Fibroblast of skin of right biceps (primary cell): Measurements from ENCODE around the gene DHX30.

ENCODE experiments used
- DNase-seq: peaks from one replicate; pipeline ENCODE4 v3.0.0-alpha.2; 2013

DHX30 gene

DNA sequence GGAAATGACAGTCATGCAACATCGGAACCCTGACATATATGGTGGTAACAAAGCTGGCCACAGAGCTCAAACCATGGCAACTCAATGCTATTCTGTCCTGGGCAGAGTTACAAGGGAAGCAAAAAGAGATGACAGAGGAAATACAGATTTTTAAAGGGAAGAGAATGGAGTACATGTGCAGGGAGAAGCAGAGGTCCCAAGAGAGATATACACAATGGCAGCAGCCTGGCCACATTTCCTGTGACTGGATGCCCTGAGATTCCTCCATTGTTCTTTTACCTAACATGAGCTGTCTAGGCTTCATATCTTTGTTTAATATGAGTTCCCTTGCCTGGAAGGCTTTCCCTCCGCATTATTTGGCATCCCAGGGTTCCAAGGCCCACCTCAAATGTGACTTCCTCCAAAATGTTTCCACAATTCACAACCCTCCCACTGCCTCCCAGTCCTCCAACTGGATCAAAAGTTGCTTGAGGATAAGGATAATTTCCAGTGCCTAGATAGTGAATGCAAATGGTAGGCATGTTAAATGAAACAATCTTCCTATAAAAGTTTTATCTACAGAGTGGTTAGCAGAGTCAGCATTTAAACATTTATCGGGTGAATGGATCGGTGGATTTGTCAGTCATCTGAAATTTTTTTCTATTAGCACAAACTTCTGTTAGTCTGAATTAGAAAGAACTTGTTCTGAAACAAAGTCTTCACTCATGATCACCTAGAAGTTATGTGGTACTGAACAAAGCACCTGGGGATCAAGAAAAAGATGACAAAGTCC, 86.2 kb downstream of the DHX30 start:
- DNase-seq: no peak

DNA sequence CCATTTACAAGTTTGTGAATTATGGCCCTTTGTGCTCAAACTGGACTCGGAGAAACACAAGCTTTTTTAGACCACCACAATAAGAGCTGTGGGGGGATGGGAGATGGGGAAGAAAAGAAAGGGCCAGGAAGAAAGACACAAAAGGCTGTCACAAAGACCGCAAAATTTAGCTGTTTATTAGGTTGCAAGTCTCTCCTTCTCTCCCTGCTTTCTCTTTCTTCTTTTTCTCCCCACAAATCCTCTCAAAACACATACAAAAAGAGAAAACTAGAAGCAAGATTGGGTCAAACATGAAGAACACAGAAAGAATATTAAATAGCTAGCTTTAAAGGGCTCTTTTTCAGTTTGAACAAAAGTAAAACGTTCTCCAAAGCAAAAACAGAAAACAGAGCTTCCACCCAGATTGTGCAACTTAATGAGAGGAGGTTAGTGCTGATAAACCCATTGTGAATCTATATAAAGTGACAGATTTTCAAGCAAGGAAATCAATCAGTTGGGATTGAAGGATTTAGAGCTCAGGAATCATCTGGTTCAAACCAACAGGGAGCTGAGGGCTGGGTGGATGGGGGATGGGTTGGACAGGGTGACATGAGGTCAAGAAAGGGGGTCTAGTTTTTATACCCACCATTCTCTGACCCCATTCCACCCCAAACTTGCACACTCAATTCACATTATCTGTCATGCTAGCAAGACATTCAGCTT, 87.3 kb downstream of the DHX30 start:
- DNase-seq: no peak

DNA sequence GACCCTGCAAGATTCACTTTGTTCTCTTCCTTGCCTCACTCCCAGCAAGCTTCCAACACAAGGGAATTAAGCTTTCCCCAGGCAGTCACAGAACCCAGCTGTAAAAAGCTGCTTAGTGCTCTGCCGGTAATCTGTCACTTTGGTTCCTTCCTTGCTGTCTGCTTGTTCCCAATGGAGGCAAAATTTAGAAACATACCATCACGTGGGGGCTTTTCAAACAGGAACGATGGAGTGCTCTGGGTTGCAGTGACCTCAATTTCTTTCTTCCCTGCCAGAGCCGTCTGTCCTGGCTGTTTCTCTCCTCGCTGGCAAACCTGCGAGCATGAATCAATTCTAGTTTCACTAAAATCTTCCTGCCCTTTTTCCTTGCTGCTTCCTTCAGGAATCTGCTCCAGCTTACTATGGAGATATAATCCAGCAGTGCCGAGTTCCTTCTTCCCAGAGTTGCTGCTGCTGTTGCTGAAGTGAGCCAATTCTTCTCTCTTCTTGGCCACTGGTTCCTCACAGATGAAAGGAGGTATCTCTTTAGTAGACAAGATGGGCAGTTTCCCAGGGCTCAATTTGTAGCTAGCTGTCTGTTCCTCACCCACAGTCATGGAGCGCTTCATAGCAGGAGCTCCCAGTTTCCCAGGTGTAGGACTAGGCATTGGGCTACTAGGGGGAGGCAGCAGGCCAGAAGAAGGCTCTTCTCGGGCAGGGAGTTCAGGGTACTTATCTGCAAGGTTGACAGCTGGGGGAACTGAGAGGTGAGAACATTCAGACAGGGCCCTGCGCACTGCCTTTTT, 88.1 kb downstream of the DHX30 start:
- no peak for DNase-seq

DNA sequence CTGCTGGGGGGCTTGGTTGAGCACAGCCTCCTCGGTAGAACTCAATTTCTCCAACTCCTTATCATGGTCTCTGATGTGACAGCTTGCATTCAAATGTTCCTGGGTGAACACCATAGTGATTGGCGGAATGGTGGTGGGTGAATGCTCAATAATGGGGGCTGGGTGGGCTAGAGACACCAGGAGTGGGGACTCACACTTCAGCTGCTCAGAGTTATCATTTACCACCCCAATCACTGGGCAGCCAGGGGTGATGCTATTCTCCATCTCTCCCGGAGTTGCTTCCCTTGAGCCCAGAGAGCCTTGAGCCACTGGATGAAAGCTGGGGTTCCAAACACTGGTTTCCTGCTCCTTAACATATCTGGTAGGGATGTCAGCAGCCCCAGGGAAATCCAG, 88.7 kb downstream of the DHX30 start:
- DNase-seq: no peak

DNA sequence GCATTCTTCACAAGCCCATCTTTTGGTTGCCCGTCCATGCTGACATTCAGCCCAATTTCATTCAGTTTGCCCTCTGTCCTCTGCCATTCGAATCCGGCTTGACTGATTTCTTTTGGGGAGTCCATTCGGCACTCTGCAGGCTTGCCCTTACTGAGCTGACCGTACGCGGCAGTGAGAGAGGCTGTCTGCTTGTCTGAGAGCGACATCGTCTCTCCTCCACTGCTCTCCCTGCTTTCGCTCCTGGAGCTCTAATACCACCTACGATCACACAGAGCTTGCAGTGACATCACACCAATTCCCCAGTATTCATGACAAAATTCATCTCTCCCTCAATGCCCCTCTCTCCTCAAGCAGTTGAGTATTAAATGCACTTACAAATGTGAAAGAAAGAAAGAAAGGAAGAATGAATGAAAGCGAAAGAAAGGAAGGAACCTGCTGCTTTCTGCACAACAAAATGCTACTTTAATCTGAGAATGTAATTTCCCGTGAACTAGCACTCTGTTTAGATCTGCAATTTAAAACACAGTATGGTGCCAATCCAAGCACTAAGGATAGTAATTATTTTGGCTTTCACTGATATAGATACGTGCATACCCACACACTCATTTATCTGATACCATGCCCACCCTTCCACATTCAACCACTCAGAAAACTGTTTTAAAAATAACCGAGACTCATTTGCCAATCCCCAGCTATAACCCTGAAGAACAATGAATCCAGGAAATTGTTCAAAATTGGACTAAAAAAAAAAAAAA, 89.5 kb downstream of the DHX30 start:
- no peak for DNase-seq

DNA sequence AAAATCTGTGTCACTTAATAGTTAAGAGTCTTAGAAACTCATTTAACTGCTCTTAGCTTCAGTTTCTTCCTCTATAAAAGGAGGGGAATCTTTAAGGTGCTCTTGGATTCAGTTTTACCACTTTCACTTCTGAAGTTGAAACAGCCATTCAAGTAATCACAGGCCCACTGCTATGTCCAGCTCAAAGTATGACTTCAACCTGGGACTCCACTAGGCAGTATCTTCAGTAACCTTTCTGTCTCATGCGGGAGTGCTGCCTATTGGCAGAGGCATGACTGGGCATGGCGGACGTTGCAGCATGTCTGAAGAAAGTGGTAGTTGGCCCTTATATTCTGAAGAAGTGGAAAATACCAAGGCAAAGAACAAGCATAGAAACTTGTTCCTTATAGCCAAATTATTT, 92.3 kb downstream of the DHX30 start:
- DNase-seq: no peak

DNA sequence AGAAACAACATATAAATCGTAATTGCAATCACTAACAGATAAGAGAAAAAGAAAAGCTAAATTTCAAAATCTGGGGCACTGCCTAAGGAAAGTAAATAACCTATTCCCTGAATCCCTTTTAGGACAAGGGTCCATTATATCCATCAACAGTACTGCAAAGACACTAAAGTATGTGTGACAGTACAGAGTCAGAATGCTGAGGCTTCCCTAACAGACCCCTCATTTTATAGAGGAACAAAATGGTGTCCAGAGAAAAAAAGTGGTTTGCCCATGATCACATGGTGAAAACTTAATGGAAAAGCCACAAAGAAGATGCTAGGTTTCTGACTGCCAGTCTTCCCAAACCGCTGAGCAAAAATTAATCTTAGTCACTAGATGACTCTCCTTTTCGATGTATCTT, 93.8 kb downstream of the DHX30 start:
- no peak for DNase-seq

DNA sequence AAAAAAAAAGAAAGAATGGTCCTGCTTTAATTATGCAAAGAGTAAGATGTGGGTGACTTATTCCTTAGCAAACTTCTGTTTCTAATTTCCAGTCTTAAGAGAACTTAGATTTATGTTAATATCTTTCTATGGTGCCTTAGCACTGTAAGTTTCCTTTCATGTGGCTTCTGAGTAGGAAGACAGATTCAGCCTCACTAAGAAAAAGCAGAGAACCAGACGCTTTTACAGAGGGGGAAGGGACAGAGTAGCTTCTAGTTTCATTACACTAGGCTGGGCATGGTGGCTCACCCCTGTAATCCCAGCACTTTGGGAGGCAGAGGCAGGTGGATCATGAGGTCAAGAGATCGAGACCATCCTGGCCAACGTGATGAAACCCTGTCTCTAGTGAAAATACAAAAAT, 95.0 kb downstream of the DHX30 start:
- no peak for DNase-seq

DNA sequence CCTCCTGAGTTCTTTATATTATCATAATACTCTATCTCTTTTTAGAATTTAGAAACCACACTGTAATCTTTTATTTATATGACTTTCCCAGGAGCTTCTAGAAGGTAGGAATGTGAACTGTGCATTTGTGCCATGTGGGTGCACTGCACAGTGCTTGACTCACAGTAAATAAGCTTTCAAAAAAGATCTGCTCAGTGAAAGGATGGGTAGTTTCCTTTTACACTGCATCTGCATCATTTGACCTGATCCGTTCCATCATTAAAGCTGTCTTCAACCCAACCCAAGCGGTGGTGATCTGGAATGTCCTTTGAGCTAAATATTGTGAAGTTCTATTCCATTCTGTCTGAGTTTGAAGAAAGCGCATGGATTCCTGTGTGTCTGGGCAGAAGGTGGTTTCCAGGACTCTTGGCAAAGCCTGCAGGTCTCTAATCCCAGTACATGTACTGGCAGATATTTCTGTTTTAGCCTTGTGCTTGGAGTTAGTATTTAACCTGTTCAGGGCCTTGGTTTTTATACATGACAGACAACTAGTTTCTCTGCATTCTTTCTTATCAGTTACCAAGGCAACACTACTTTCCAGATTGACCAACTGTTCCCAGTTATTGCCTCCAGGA, 96.7 kb downstream of the DHX30 start:
- no peak for DNase-seq
